GM19452 (cell line): ENCODE data around the gene DNAH14.

Source experiments
- ATAC-seq: cut with Tn5 transposase; IDR thresholded peaks from one replicate; pipeline ENCODE4 v1.9.1; 2021; ENCODE audit not compliant: unreplicated experiment

DNAH14 gene

GRCh38 chr1:225389843-225390242 lies 460.4 kb downstream of the DNAH14 start:
- no peak for ATAC-seq

GRCh38 chr1:225396357-225396756 lies 466.9 kb downstream of the DNAH14 start:
- ATAC-seq, result no peak

- ATAC-seq, result no peak
These were observed 471.5 kb downstream of the DNAH14 start for GRCh38 chr1:225400968-225401367.

- no peak for ATAC-seq
These were observed 477.7 kb downstream of the DNAH14 start for GRCh38 chr1:225406976-225407725.

- ATAC-seq, result no peak
These were observed 478.3 kb downstream of the DNAH14 start for GRCh38 chr1:225407755-225408154.

GRCh38 chr1:225408249-225408648 lies 478.8 kb downstream of the DNAH14 start:
- ATAC-seq, result no peak

- no peak for ATAC-seq
These were observed 479.6 kb downstream of the DNAH14 start for GRCh38 chr1:225409051-225409450.

GRCh38 chr1:225410036-225410435 lies 480.6 kb downstream of the DNAH14 start:
- ATAC-seq, result no peak

- no peak for ATAC-seq
These were observed 482.8 kb downstream of the DNAH14 start for GRCh38 chr1:225412321-225412720.

GRCh38 chr1:225412803-225413351 lies 483.4 kb downstream of the DNAH14 start:
- ATAC-seq, result no peak

- ATAC-seq, result no peak
These were observed 484.4 kb downstream of the DNAH14 start for GRCh38 chr1:225413708-225414375.

- no peak for ATAC-seq
These were observed 485.8 kb downstream of the DNAH14 start for GRCh38 chr1:225415307-225415706.

GRCh38 chr1:225415967-225416745 lies 486.7 kb downstream of the DNAH14 start:
- ATAC-seq, result no peak

- no peak for ATAC-seq
These were observed 488.6 kb downstream of the DNAH14 start for GRCh38 chr1:225418059-225418458.

GRCh38 chr1:225418598-225418997 lies 489.1 kb downstream of the DNAH14 start:
- ATAC-seq, result no peak

GRCh38 chr1:225422031-225422605 lies 492.6 kb downstream of the DNAH14 start:
- no peak for ATAC-seq

- ATAC-seq, result no peak
These were observed 493.5 kb downstream of the DNAH14 start for GRCh38 chr1:225422795-225423517.

GRCh38 chr1:225423518-225423855 lies 494.0 kb downstream of the DNAH14 start:
- ATAC-seq, result no peak

- no peak for ATAC-seq
These were observed 495.2 kb downstream of the DNAH14 start for GRCh38 chr1:225424562-225425200.

GRCh38 chr1:225425201-225425786 lies 495.8 kb downstream of the DNAH14 start:
- ATAC-seq, result no peak
